Keratinocyte (primary cell): ENCODE data around the gene CD99L2.

ENCODE experiments used
- EZH2 ChIP-seq: IDR thresholded peaks from one replicate; pipeline ENCODE4 v1.6.1; 2012; ENCODE audit warnings: inconsistent platforms, mild to moderate bottlenecking, low read length, moderate library complexity
- TF ChIP-seq, protein P1 (sequence below), 3 experiments: IDR thresholded peaks in 1 of 3; conservative IDR thresholded peaks in 1 of 3; optimal IDR thresholded peaks in 1 of 3; 2 replicates in 2 of 3; 3 replicates in 1 of 3; pipeline versions ENCODE3 to v1.5.1; 2011; ENCODE audit warnings: low read length in 3 of 3, mild to moderate bottlenecking in 3 of 3, moderate library complexity in 2 of 3, control low read depth in 1 of 3, inconsistent platforms in 1 of 3; ENCODE audit not compliant: insufficient read depth in 2 of 3; ENCODE audit errors: extremely low read depth in 1 of 3

DNA sequence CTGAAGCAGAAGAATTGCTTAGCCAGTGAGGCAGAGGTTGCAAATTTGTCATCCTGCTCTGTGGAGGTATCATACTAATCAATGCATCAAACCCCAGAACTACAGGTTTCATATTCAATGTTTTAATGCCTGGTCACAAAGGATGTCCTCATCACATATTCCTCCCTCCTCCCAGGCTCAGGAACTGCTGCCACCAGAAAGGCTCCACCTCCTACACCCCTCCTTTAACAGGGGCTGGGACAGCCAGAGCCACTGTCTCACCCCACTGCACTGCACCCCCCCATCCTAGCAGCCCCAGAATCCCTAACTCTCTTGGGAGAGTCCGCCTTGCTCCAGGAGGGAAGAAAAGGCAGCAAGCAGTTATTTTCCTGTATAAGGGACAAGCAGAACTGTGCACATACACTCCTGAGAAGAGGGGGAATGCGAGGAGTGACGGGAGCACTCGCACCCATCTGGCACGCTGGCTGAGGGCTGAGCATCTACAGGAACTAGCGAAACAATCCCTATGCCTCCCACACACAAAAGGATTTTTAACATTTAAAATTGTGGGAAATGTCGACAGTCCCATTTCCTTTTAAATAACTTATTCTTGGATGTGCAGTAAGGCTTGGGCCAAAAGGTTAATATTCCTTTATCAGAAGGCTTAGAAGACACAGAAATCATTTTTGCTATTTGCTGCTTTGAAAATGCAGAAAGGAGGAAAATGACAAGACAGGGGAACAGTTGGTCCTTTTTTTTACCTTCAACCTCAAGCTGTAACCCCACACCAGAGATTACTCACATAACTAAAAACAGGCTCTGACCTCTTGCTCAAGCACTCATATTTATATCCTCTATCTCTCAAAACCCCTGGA lies 27.8 kb downstream of the CD99L2 start:
- TF ChIP-seq, protein P1, sequence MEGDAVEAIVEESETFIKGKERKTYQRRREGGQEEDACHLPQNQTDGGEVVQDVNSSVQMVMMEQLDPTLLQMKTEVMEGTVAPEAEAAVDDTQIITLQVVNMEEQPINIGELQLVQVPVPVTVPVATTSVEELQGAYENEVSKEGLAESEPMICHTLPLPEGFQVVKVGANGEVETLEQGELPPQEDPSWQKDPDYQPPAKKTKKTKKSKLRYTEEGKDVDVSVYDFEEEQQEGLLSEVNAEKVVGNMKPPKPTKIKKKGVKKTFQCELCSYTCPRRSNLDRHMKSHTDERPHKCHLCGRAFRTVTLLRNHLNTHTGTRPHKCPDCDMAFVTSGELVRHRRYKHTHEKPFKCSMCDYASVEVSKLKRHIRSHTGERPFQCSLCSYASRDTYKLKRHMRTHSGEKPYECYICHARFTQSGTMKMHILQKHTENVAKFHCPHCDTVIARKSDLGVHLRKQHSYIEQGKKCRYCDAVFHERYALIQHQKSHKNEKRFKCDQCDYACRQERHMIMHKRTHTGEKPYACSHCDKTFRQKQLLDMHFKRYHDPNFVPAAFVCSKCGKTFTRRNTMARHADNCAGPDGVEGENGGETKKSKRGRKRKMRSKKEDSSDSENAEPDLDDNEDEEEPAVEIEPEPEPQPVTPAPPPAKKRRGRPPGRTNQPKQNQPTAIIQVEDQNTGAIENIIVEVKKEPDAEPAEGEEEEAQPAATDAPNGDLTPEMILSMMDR (optimal IDR thresholded peaks at IDR 0.05 in 1 of 3, IDR thresholded peaks at IDR 0.05 in 1 of 3, conservative IDR thresholded peaks at IDR 0.05 in 1 of 3; ENCODE audit: extremely low read depth in 1 of 3, insufficient read depth in 2 of 3, low read length in 3 of 3) = no peak
- no peak for TF ChIP-seq EZH2
